ENCODE data around the gene ACP7.
"Not testable (repeated sequence)": the region's sequence is repeated elsewhere in the genome, so short reads cannot be mapped to it uniquely, and the experiment has no call there.

Gene ACP7

GRCh38 chr19:39133431-39134270 lies 49.5 kb downstream of the ACP7 start:
- DNase-seq, result no peak

DNA sequence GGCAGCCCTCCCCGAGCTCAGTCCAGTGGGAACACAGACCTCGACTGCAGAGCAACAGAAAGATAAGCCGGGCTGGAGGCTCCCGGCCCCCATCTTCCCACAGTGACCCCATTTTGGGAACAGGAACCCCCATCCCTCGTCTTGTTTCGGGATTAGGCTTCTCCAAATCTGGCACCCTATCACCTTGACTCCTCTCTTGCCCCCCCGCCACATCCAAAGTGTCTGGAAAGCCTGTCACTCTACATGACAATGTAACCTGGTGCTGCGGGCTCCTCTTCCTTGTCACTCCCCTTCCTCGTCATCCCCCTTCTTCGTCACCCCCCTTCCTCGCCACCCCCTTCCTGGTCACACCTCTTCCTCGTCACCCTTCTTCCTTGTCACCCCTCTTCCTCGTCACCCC lies 51.5 kb downstream of the ACP7 start:
- DNase-seq, result no peak

DNA sequence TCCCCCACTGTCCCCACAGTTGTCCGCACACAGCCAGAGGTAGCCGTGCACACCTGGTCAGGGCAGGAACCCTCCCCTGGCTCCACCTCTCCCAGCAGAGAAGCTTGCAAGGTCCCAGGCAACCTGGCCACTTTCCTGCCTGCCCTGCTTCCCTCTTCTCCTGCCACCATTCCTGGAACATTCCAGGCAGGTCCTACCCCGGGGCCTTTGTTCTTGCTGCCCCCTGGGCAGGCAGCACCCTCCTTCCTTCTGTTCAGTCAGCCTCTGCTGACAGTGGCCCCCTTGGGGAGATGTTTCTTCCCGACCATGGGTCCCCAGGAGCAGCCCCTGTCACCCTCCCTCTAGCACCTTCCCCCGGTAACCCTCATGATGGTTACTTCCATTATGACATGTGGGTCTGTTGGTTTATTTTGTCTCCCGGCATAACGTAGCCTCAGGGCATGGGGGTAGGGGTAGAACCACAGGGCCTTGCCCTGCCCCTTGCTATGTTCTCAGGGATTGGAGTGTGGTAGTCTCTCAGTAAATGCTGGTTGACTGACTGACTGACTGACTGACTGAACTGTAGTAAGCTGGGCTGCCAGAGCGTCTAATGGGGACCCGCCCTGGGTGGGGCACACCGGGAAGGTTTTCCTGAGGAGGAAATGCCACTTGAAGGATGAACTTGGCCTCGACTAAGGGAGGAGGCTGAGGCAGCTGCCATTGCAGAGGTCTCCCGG lies 52.2 kb downstream of the ACP7 start:
- no peak for DNase-seq

- no peak for DNase-seq
These were observed 53.0 kb downstream of the ACP7 start for GRCh38 chr19:39137131-39137530.

DNA sequence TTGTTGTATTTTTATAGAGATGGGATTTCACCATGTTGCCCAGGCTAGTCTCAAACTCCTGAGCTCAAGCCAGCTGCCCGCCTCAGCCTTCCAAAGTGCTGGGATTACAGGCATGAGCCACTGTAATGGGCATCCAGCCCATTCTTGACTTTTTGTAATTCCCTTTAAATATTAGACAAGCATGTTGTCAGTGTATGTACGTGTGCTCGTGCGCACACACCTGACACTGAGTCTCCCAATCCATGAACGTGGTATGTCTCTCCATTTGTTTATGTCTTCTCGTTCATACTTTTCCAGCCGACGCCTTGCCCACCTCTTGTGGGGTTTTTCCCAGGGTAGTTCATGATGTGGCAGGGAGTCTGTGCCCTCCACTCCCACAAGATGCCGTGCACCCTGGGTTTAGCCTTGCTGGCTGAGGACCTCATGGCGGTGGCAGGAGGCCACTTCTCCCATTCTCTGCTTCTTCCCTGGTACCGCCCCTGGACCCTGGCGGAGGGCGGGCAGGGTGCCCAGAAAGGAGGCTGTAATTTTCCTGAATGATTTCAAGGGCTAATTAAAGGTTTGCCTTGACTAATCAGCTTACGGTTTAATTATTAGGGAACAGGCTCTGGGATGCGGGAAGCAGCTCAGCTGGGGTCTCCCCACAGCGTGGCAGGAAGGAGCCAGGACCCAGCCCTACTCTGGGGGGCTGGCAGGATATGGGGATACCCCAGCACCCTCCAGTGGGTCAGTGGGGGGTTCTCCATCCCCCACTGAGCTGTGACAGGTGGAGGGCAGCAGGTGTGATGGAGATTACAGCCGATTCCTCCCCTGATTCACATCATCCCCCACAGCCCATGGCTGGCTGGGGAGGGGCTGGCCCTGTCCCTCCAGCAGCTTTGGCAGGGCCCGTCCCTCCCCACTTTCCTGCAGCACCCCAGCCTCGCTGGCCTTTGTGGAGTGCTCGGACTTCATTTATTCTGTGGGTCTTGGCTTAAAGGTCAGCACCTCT lies 54.3 kb downstream of the ACP7 start:
- no peak for DNase-seq

DNA sequence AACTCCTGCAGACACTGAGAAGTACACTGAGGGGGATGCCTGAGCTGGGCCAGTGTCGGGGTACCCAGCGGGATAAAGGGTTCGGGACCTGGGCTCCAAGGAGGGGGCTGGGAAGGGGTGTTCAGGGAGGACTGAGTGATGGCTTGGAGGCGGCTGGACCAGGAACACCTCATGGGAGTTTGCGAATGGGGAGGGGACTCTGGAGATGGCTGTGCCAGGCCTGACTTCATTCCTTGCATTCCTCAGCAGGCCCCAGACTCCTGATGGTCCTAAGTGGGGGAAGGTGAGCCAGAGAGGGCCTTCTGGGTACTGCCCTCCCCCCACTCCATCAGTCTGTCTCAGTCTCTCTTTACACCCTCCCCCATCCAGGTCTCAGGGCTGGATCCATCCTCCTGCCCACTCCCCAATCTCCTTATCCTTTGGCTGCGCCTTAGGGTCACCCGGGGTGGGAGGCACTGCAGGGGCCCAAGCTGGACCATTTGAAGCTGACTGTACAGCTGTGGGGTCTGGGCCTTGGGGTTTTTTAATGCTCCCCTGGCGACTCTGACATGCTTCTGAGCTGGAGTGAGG lies 55.2 kb downstream of the ACP7 start:
- DNase-seq, result no peak

GRCh38 chr19:39139971-39140453 lies 55.8 kb downstream of the ACP7 start:
- DNase-seq, result no peak

- no peak for DNase-seq
These were observed 56.4 kb downstream of the ACP7 start for GRCh38 chr19:39140594-39140993.

- DNase-seq, result no peak
These were observed 57.8 kb downstream of the ACP7 start for GRCh38 chr19:39141929-39142328.

DNA sequence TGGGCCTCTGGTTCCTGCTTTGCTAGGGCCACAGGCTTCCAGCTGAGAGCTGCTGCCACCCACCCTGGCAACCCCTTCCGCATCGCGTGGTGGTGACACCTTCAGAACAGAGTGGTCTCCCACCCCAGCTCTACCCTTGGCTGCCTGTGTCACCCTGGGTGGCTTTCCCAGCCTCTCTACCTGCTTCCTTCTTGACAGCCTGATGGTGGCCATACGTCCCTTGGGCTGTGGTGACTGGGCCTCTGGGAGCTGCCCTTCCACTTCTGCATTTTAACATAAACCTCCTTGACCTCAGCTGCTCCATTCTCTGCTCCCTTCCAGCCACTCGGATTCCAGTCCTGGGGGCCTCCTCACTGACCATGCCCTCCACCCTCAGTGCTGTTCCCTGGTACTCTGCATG lies 58.5 kb downstream of the ACP7 start:
- no peak for DNase-seq

DNA sequence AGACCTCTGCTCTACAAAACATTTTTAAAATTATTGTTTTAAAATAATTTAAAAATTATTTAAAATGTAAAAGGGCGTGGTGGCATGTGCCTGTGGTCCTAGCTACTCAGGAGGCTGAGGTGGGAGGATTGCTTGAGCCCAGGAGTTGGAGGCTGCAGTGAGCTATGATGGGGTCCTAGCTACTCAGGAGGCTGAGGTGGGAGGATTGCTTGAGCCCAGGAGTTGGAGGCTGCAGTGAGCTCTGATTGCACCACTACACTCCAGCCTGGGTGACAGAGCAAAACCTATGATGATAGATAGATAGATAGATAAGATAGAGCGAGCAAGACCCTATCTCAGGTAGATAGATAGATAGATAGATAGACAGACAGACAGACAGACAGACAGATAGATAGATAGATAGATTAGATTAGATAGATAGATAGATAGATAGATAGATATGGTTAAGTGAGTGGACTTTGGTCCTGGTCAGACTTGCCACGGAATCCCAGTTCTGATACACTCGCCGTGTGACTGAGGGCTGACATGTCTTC lies 59.7 kb downstream of the ACP7 start:
- DNase-seq, result not testable (repeated sequence)

DNA sequence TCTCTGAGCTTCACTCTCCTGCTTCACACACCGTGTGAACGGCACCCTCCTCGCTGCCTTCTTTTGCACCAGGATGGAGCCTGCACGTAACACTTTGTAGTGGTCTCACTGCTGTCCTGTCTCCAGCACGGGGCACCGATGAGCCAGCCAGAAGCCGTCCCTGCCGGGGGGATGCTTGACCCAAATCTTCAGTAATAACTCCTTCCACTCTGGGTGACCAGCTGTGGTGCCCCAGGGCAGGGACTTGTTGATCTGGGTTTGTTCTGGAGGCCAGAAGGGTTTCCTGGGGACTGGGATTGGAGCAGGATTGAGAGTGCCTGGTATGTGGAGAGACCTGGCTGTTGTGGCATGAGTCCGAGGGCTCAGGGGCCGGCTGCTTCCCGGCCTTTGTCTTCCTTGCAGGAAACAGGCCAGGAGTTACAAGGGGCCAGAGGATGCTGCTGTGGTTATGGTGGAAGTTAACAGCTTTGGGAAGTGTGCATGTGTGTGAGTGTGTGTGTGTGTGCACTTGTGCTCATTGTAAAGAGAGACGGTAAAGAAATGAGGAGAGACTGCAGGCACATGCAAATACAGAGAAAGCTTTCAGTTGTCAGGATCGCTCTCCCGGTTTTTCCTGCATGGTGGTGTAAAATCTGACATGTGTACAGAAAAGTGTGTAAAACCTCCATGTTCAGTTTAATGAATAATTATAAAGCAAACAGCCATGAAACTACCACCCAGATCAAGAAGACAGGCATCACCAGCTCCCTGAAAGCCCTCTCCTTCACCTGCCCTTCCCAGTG lies 60.3 kb downstream of the ACP7 start:
- DNase-seq, result no peak

GRCh38 chr19:39145180-39145953 lies 61.2 kb downstream of the ACP7 start:
- no peak for DNase-seq

- DNase-seq, result no peak
These were observed 61.9 kb downstream of the ACP7 start for GRCh38 chr19:39146091-39146490.

DNA sequence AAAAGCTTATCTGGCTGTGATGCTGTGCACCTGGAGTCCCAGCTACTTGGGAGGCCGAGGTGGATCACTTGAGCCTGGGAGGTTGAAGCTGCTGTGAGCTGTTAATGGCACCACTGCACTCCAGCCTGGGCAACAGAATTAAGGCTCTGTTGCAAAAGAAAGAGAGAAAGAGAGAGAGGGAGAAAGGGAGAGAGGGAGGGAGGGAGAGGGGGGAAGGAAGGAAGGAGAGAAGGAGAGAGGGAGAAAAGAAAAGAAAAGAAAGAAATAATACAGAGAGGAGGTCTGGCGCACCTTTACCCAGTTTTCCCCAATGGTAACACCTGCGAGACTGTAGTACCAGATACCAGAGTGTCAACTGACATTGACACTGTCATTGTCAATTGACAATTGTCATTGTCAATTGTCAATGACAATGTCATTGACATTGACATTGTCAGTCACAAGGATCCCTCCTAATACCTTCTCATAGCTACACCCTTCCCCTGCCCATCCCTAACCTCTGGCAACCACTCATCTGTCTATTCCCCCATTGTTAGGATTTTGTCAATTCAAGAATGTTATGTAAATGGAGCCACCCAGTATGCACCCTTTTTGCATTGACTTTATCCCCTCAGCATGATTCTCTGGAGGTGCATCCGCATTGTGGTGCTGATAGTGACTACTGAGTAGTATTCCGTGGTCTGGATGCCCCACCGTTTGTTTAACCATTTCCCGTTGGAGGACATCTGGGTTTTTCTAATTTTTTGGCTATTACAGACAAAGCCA lies 62.7 kb downstream of the ACP7 start:
- DNase-seq, result no peak

DNA sequence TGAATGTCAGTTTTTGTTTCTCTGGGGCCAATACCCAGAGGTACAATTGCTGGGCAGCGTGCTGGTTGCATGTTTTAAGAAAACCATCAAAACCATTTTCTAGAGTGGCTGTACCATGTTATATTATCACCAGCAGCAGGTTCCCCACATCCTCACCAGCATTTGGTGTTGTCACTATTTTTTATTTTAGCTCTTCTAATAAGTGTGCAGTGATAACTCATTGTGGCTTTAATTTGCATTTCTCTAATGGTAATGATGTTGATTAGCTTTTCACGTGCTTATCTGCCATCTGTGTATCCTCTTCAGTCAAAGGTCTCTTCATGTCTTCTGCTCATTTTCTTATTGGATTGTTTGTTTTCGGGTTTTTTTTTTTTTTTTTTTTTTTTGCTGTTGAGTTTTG lies 63.3 kb downstream of the ACP7 start:
- DNase-seq, result no peak

- DNase-seq, result no peak
These were observed 64.9 kb downstream of the ACP7 start for GRCh38 chr19:39148939-39149529.

GRCh38 chr19:39150235-39150634 lies 66.1 kb downstream of the ACP7 start:
- no peak for DNase-seq

GRCh38 chr19:39150807-39151600 lies 66.8 kb downstream of the ACP7 start:
- no peak for DNase-seq

All from activated CD4-positive, alpha-beta T cell treated with anti-CD3 and anti-CD28 coated beads, Interleukin-2, amount 50 U/mL, for 16 hours (primary cell).